D721Med (cell line): ENCODE results near the gene MBP.

Experiments
- DNase-seq: peaks from one replicate; pipeline ENCODE4 v3.0.0; 2011; ENCODE audit warnings: low spot score; ENCODE audit not compliant: insufficient read length
- FAIRE-seq: peaks from 2 replicates; lab custom pipeline; 2011; peaks lifted over from hg19 to GRCh38; lab: Jason Lieb, UNC
- CTCF ChIP-seq: IDR thresholded peaks from 2 replicates; pipeline ENCODE4 v1.5.1; 2012; ENCODE audit warnings: mild to moderate bottlenecking, control low read depth; ENCODE audit not compliant: insufficient read depth; ENCODE audit errors: missing control alignments

MBP gene

GRCh38 chr18:77139619-77140018 lies 7.0 kb upstream of the MBP start:
- no peak for DNase-seq
- FAIRE-seq: no peak
- no peak for TF ChIP-seq CTCF

- no peak for DNase-seq
- no peak for TF ChIP-seq CTCF
- no peak for FAIRE-seq
These were observed 5.7 kb upstream of the MBP start for GRCh38 chr18:77138270-77138669.

GRCh38 chr18:77137851-77138250 lies 5.3 kb upstream of the MBP start:
- FAIRE-seq (no peak), DNase-seq (no peak)
- TF ChIP-seq CTCF: no peak

- no peak for DNase-seq
These were observed 4.5 kb upstream of the MBP start for GRCh38 chr18:77136871-77137665.

GRCh38 chr18:77136076-77136718 lies 3.6 kb upstream of the MBP start:
- TF ChIP-seq CTCF: no peak
- DNase-seq (no peak), FAIRE-seq (no peak)

More at GRCh38 chr18:77136871-77137665, 4.5 kb upstream of the MBP start:
- TF ChIP-seq CTCF: no peak
- FAIRE-seq: no peak

GRCh38 chr18:77135339-77136075 lies 2.9 kb upstream of the MBP start:
- no peak for TF ChIP-seq CTCF
- FAIRE-seq (no peak), DNase-seq (no peak)
